Hepatocyte (in vitro differentiated cells): Measurements from ENCODE around the gene DNAJC16.

Source experiments
- EZH2 ChIP-seq: fragments of 200-600 bp; sonication (generic); IDR thresholded peaks from 2 replicates; pipeline ENCODE4 v1.6.1; 2016; ENCODE audit warnings: antibody characterized with exemption, mild to moderate bottlenecking, borderline replicate concordance
- EZH2phosphoT487 ChIP-seq: fragments of 200-600 bp; sonication (generic); IDR thresholded peaks from one replicate; pipeline ENCODE4 v1.6.1; 2018; ENCODE audit warnings: antibody characterized with exemption, mild to moderate bottlenecking, low read depth, moderate library complexity; ENCODE audit not compliant: unreplicated experiment, severe bottlenecking
- TF ChIP-seq, protein P1 (sequence below): fragments of 200-600 bp; sonication (generic); IDR thresholded peaks from 2 replicates; pipeline ENCODE4 v1.5.1; 2016; ENCODE audit warnings: antibody characterized with exemption, mild to moderate bottlenecking; ENCODE audit not compliant: poor library complexity

GRCh38 chr1:15625056-15625917, 98.6 kb downstream of the DNAJC16 start:
- TF ChIP-seq, protein P1, sequence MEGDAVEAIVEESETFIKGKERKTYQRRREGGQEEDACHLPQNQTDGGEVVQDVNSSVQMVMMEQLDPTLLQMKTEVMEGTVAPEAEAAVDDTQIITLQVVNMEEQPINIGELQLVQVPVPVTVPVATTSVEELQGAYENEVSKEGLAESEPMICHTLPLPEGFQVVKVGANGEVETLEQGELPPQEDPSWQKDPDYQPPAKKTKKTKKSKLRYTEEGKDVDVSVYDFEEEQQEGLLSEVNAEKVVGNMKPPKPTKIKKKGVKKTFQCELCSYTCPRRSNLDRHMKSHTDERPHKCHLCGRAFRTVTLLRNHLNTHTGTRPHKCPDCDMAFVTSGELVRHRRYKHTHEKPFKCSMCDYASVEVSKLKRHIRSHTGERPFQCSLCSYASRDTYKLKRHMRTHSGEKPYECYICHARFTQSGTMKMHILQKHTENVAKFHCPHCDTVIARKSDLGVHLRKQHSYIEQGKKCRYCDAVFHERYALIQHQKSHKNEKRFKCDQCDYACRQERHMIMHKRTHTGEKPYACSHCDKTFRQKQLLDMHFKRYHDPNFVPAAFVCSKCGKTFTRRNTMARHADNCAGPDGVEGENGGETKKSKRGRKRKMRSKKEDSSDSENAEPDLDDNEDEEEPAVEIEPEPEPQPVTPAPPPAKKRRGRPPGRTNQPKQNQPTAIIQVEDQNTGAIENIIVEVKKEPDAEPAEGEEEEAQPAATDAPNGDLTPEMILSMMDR: no peak
- TF ChIP-seq EZH2phosphoT487 (no peak), EZH2 (no peak)
